K562 (cell line): ENCODE measurements around the gene MED16. TPM values are rescaled to one million over a fixed set of nuclear protein-coding genes. Genes with fewer than 3 reads are reported as not detected.

Source experiments
- ATAC-seq: fragments of 200-7000 bp; cut with Tn5 transposase; 3 replicates; pipeline ENCODE4 v1.9.1; 2020; ENCODE audit warnings: moderate library complexity
- BruUV-seq: library from RNA; stranded (reverse); fragments of 400-500 nt; replicated peaks from 2 replicates; lab custom pipeline; 2021; lab: Mats Ljungman, UMichigan
- CTCF ChIA-PET: fragments of 300-600 bp; formaldehyde crosslinking; extraction: SDS; loops from one replicate; lab custom pipeline; 2021; ENCODE audit warnings: low intra/inter-chr PET ratio; lab: Yijun Ruan, JAX
- POLR2A ChIA-PET: fragments of 300-600, 350-650 bp; sonication (Branson Sonifier 250); formaldehyde crosslinking; extraction: SDS; loops from one replicate; lab custom pipeline; 2021; ENCODE audit warnings: antibody characterized with exemption, inconsistent platforms; lab: Yijun Ruan, JAX
- DNase-seq, 4 experiments: peaks; one replicate each; pipeline versions ENCODE4 v3.0.0 to v3.0.0-alpha.2; 2011 to 2018; ENCODE audit warnings: low spot score in 3 of 4, mixed read lengths in 3 of 4; ENCODE audit errors: extremely low read depth in 1 of 4
- FAIRE-seq: peaks from 2 replicates; lab custom pipeline; 2011; peaks lifted over from hg19 to GRCh38; lab: Jason Lieb, UNC
- H2AFZ ChIP-seq: 2 replicates; pipeline ENCODE4 v1.6.0; 2011; ENCODE audit warnings: low read depth, low read length, control low read depth, inconsistent platforms
- H3K27ac ChIP-seq: fragments of 200-600 bp; 3 replicates; pipeline ENCODE4 v1.8.0; 2011; ENCODE audit warnings: low read depth, mild to moderate bottlenecking, control low read depth, inconsistent platforms, low read length, moderate library complexity, mixed read lengths; ENCODE audit errors: extremely low read depth
- H3K27me3 ChIP-seq, 2 experiments: fragments of 300-600 bp in 1 of 2; 2 replicates in 1 of 2; 3 replicates in 1 of 2; pipeline versions ENCODE4 v1.6.0 to v1.8.0; 2011; ENCODE audit warnings: inconsistent platforms in 2 of 2, low read length in 2 of 2, mild to moderate bottlenecking in 1 of 2, mixed read lengths in 1 of 2, moderate library complexity in 1 of 2; ENCODE audit not compliant: control insufficient read depth in 2 of 2, insufficient read depth in 2 of 2
- H3K36me3 ChIP-seq: fragments of 300-600 bp; 3 replicates; pipeline ENCODE4 v1.8.0; 2011; ENCODE audit warnings: mild to moderate bottlenecking, low read length, inconsistent platforms; ENCODE audit not compliant: control insufficient read depth, insufficient read depth
- H3K4me1 ChIP-seq, 2 experiments: fragments of 200-600 bp in 1 of 2; replicated peaks in 1 of 2; 2 replicates in 1 of 2; 3 replicates in 1 of 2; pipeline versions ENCODE4 v1.5.1 to v1.8.0; 2011; ENCODE audit warnings: inconsistent platforms in 2 of 2, low read length in 2 of 2, mild to moderate bottlenecking in 1 of 2, mixed read lengths in 1 of 2, moderate library complexity in 1 of 2; ENCODE audit not compliant: control insufficient read depth in 2 of 2, insufficient read depth in 2 of 2
- H3K4me2 ChIP-seq: 2 replicates; pipeline ENCODE4 v1.6.1; 2011; ENCODE audit warnings: low read length, control low read depth, inconsistent platforms, mixed read lengths; ENCODE audit not compliant: insufficient read depth
- H3K4me3 ChIP-seq: fragments of 200-600 bp; sonication (generic), shearing (Covaris generic); 2 replicates; pipeline ENCODE4 v1.5.1; 2016; ENCODE audit warnings: control low read depth, inconsistent platforms
- H3K79me2 ChIP-seq: fragments of 200-600 bp; 3 replicates; pipeline ENCODE4 v1.8.0; 2011; ENCODE audit warnings: low read length, inconsistent platforms; ENCODE audit not compliant: control insufficient read depth, insufficient read depth
- H3K9ac ChIP-seq, 2 experiments: 2 replicates each; pipeline versions ENCODE4 v1.6.0 to v1.6.1; 2011; ENCODE audit warnings: low read depth in 2 of 2, low read length in 2 of 2, control low read depth in 1 of 2, inconsistent platforms in 1 of 2, mild to moderate bottlenecking in 1 of 2, mixed read lengths in 1 of 2; ENCODE audit not compliant: insufficient read depth in 1 of 2
- H3K9me1 ChIP-seq: one replicate; pipeline ENCODE4 v1.6.0; 2011; ENCODE audit warnings: inconsistent platforms, mild to moderate bottlenecking, low read length, moderate library complexity; ENCODE audit not compliant: control insufficient read depth, insufficient read depth
- H3K9me3 ChIP-seq: replicated peaks from 2 replicates; pipeline ENCODE4 v1.5.1; 2011; ENCODE audit warnings: low read depth, low read length, inconsistent platforms; ENCODE audit not compliant: control insufficient read depth, insufficient read depth
- H4K20me1 ChIP-seq: replicated peaks from 2 replicates; pipeline ENCODE4 v1.6.1; 2011; ENCODE audit warnings: low read length, inconsistent platforms, mixed read lengths; ENCODE audit not compliant: control insufficient read depth, insufficient read depth
- ATF7 ChIP-seq: fragments of 450-650 bp; IDR thresholded peaks from 2 replicates; pipeline ENCODE4 v1.7.1; 2014; ENCODE audit warnings: mild to moderate bottlenecking, moderate library complexity
- ERF ChIP-seq: fragments of 450-650 bp; formaldehyde crosslinking; IDR thresholded peaks from 2 replicates; pipeline ENCODE4 v1.4.0; 2020; ENCODE audit warnings: mild to moderate bottlenecking, mixed read lengths
- EWSR1 ChIP-seq: fragments of 450-650 bp; IDR thresholded peaks from 2 replicates; pipeline ENCODE4 v1.6.1; 2018; ENCODE audit warnings: borderline replicate concordance, mild to moderate bottlenecking, low read depth, moderate library complexity; ENCODE audit not compliant: partially characterized antibody
- FIP1L1 ChIP-seq: fragments of 200-400 bp; formaldehyde crosslinking; IDR thresholded peaks from 2 replicates; pipeline ENCODE4 v1.6.1; 2018; ENCODE audit warnings: mild to moderate bottlenecking, low read depth, low read length; ENCODE audit not compliant: poor library complexity, severe bottlenecking
- GATAD2B ChIP-seq: fragments of 450-650 bp; IDR thresholded peaks from 2 replicates; pipeline ENCODE4 v1.6.1; 2017; ENCODE audit warnings: mild to moderate bottlenecking, borderline replicate concordance
- ID3 ChIP-seq, 2 experiments: fragments of 250-450 bp in 1 of 2; fragments of 450-650 bp in 1 of 2; sonication (Bioruptor Pico) in 1 of 2; IDR thresholded peaks; 2 replicates each; pipeline versions ENCODE4 v1.6.1 to v1.8.0; 2016 to 2021; ENCODE audit warnings: mild to moderate bottlenecking in 2 of 2, moderate library complexity in 2 of 2, missing compliant biosample characterization in 1 of 2, missing genetic modification characterization in 1 of 2
- NR3C1 ChIP-seq: sonication (generic); formaldehyde crosslinking; IDR thresholded peaks from 2 replicates; pipeline ENCODE4 v1.8.1; 2022; ENCODE audit warnings: missing genetic modification reagents
- RCOR1 ChIP-seq, 2 experiments: IDR thresholded peaks; 2 replicates each; pipeline ENCODE4 v1.6.1; 2012; ENCODE audit warnings: low read depth in 2 of 2, low read length in 2 of 2, borderline replicate concordance in 1 of 2, improper control_type of control experiment in 1 of 2
- SAFB2 ChIP-seq: fragments of 200-400 bp; formaldehyde crosslinking; IDR thresholded peaks from 2 replicates; pipeline ENCODE4 v1.6.1; 2018; ENCODE audit warnings: borderline replicate concordance, low read length, low read depth, moderate library complexity; ENCODE audit not compliant: severe bottlenecking
- SMARCA5 ChIP-seq: fragments of 450-650 bp; IDR thresholded peaks from 2 replicates; pipeline ENCODE4 v1.6.1; 2016
- SMARCB1 ChIP-seq: IDR thresholded peaks from 2 replicates; pipeline ENCODE4 v1.6.1; 2011; ENCODE audit warnings: improper control_type of control experiment, low read depth; ENCODE audit not compliant: insufficient read length
- SP1 ChIP-seq: sonication (generic); formaldehyde crosslinking; IDR thresholded peaks from 2 replicates; pipeline ENCODE4 v1.8.1; 2022; ENCODE audit warnings: mild to moderate bottlenecking, missing genetic modification reagents
- SREBF1 ChIP-seq: fragments of 150-350 bp; IDR thresholded peaks from 2 replicates; pipeline ENCODE4 v1.6.1; 2014; ENCODE audit warnings: antibody characterized with exemption, low read depth, low read length, borderline replicate concordance
- TAL1 ChIP-seq: fragments of 450-650 bp; IDR thresholded peaks from 2 replicates; pipeline ENCODE4 v1.6.1; 2016; ENCODE audit warnings: mild to moderate bottlenecking
- TRIM24 ChIP-seq, 2 experiments: fragments of 450-650 bp; IDR thresholded peaks; 2 replicates each; pipeline ENCODE4 v1.6.1; 2016
- ZNF232 ChIP-seq: sonication (generic); formaldehyde crosslinking; IDR thresholded peaks from 2 replicates; pipeline ENCODE4 v1.8.0; 2022; ENCODE audit warnings: mild to moderate bottlenecking, missing genetic modification reagents
- ZNF253 ChIP-seq: fragments of 250-450 bp; sonication (Bioruptor Pico); conservative IDR thresholded peaks from 2 replicates; pipeline ENCODE4 v1.6.1; 2021; ENCODE audit warnings: mild to moderate bottlenecking
- ZNF507 ChIP-seq: conservative IDR thresholded peaks from 2 replicates; pipeline ENCODE4 v1.6.1; 2017; ENCODE audit warnings: missing genetic modification characterization, missing compliant biosample characterization
- WGBS: fragments of 100-300 bp; shearing (Covaris generic); methylation state at CpG from one replicate; pipeline ENCODE4 v1.1.6; 2016; ENCODE audit warnings: low coverage, mixed read lengths; ENCODE audit not compliant: insufficient coverage; ENCODE audit errors: missing lambda C conversion rate; 5-methylcytosine and 5-hydroxymethylcytosine counted together
- in situ Hi-C: fragments of 300-500 bp; cut with MboI; formaldehyde crosslinking; loops from 4 replicates; pipeline ENCODE4 v1.15.0; 2018; ENCODE audit warnings: inconsistent platforms, mixed read lengths
- intact Hi-C: fragments of 100-400 bp; cut with micrococcal nuclease; formaldehyde crosslinking; loops from 2 replicates; pipeline ENCODE4 v1.14.2; 2022
- polyA plus RNA-seq, 8 experiments: library from polyadenylated mRNA; depleted of rRNA in 4 of 8; stranded (reverse) in 5 of 8; unstranded in 3 of 8; fragments of >200 nt; fragmentation: Nextera tagmentation in 2 of 8; fragmentation: Illumina TruSeq in 1 of 8; extraction: Ambion mirVana in 2 of 8; extraction: Trizol in 1 of 8; gene quantifications; 2 replicates each; pipeline versions ENCODE4 v1.2.1 to v1.2.3, GENCODE V29; 2011 to 2014; ENCODE audit warnings: inconsistent platforms in 1 of 8, missing spikeins in 1 of 8
- total RNA-seq, 7 experiments: library from RNA; depleted of rRNA in 6 of 7; stranded (reverse); fragments of >200 nt in 6 of 7; fragmentation: Illumina TruSeq in 2 of 7; extraction: Trizol in 2 of 7; gene quantifications; 2 replicates each; pipeline versions ENCODE4 v1.2.1 to v1.2.3, GENCODE V29; 2011 to 2021; ENCODE audit warnings: low replicate concordance in 1 of 7
- TF ChIP-seq, protein P1 (sequence below): IDR thresholded peaks from 3 replicates; pipeline ENCODE4 v1.6.1; 2011; ENCODE audit warnings: borderline replicate concordance, mild to moderate bottlenecking, moderate library complexity; ENCODE audit not compliant: insufficient read length; ENCODE audit errors: extremely low read depth

Gene MED16
- total and polyA plus RNA-seq, 9 of the 15 experiments (the other 6 are each of a cell fraction or from before 2014, with no cell fraction given) = 0.89 to 59.9 (median 8.6) TPM

DNA sequence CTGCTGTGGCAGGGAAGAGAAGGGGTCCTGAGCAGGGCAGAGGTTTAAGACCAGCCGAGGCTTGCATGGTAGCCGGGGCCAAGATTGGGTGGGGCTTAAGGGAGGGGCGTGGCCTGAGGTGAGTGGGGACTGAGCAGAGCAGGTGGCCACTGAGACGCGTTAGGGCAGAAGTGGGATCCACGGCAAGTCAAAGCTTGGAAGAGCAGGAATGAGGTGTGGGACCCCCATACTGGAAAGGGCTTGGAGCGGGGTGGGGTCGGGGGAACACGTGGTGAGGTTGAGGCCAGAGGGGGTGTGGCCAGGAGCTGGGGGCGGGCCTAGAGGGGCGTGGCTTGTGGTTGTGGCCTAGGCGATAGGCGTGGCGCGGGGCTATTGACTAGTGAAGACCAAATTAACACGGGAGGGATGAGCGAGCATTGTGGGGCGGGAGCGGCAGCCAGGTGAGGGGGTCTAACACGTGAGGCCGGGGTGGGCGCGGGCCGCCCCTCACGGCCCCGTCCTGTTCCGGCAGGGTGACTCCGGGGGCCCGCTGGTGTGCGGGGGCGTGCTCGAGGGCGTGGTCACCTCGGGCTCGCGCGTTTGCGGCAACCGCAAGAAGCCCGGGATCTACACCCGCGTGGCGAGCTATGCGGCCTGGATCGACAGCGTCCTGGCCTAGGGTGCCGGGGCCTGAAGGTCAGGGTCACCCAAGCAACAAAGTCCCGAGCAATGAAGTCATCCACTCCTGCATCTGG lies 30.2 kb downstream of the MED16 start:
- Histone ChIP-seq H2AFZ (peak overlapping the region; percentile 77), H3K27me3 (no peaks in the 10 kb centered on the region), H3K9me3 (no peaks in the 10 kb centered on the region), H3K79me2 (peaks cover 12% of the 10 kb centered on the region), H3K36me3 (peaks cover 24% of the 10 kb centered on the region; the same call in 2 of the 3 replicates), H3K4me2 (peak overlapping the region; percentile 72), H3K9ac (peak overlapping the region; percentile 57 to 76), H3K4me1 (peaks cover 25 to 72% of the 10 kb centered on the region in 2 experiments), H3K27ac (peak overlapping the region; percentile 91), H4K20me1 (no peaks in the 10 kb centered on the region), H3K4me3 (peak overlapping the region; percentile 36), H3K9me1 (no peaks in the 10 kb centered on the region)
- FAIRE-seq (no peak), ATAC-seq (peak; percentile 77), DNase-seq (peak; percentile 81 to 91 (median 86))
- in situ Hi-C loops (no loop called here), intact Hi-C loops (loop anchor here (1.0 to 5.0 kb wide), 4 partner anchors 53 to 380 kb away; partner anchors contain the start of genes ATP5F1D and WDR18)
- ChIA-PET POLR2A (interaction anchor here (0.6 to 1.6 kb wide), 5 partner anchors 45 to 352 kb away, joined by 3 to 5 read pairs (median 3); no protein-coding TSS in a partner anchor), CTCF (interaction anchor here (0.6 to 1.5 kb wide), 2 partner anchors 55 to 88 kb away, joined by 3 to 6 read pairs; partner anchors contain the start of gene KISS1R)
- 3% methylated on average over 35 of the region's 48 CpGs for WGBS
- TSS peak; percentile 57 for BruUV-seq
- TF ChIP-seq ERF (CRISPR knock-in tag) (0 out of 2 replicates have a peak, but pooled peaks have one; percentile 19), SREBF1 (no peak), TRIM24 (IDR thresholded peaks at IDR 0.05) (no peak), TAL1 (no peak; the same call in 1 of the 2 replicates), ZNF253 (CRISPR knock-in tag) (no peak), ID3 (CRISPR knock-in tag; IDR thresholded peaks at IDR 0.05) (no peak), ID3 (tag; IDR thresholded peaks at IDR 0.05) (no peak), GATAD2B (no peak), SMARCB1 (no peak), ZNF232 (CRISPR knock-in tag) (0 out of 2 replicates have a peak, but pooled peaks have one; percentile 72), NR3C1 (CRISPR knock-in tag) (no peak), ATF7 (0 out of 2 replicates have a peak, but pooled peaks have one; percentile 22), EWSR1 (no peak), ZNF507 (tag) (no peak), SMARCA5 (0 out of 2 replicates have a peak, but pooled peaks have one; percentile 53), SP1 (CRISPR knock-in tag) (peak; percentile 93), SAFB2 (no peak), RCOR1 (IDR thresholded peaks at IDR 0.05; ENCODE audit: borderline replicate concordance in 1 of 2, low read depth in 2 of 2, low read length in 2 of 2) (no peak), FIP1L1 (peak; percentile 49)
- TF ChIP-seq, protein P1, sequence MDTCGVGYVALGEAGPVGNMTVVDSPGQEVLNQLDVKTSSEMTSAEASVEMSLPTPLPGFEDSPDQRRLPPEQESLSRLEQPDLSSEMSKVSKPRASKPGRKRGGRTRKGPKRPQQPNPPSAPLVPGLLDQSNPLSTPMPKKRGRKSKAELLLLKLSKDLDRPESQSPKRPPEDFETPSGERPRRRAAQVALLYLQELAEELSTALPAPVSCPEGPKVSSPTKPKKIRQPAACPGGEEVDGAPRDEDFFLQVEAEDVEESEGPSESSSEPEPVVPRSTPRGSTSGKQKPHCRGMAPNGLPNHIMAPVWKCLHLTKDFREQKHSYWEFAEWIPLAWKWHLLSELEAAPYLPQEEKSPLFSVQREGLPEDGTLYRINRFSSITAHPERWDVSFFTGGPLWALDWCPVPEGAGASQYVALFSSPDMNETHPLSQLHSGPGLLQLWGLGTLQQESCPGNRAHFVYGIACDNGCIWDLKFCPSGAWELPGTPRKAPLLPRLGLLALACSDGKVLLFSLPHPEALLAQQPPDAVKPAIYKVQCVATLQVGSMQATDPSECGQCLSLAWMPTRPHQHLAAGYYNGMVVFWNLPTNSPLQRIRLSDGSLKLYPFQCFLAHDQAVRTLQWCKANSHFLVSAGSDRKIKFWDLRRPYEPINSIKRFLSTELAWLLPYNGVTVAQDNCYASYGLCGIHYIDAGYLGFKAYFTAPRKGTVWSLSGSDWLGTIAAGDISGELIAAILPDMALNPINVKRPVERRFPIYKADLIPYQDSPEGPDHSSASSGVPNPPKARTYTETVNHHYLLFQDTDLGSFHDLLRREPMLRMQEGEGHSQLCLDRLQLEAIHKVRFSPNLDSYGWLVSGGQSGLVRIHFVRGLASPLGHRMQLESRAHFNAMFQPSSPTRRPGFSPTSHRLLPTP = no peak
